K562 (cell line): Measurements from ENCODE around the gene MOB1B. TPM values are rescaled to one million over a fixed set of nuclear protein-coding genes. Genes with fewer than 3 reads are reported as not detected.
A peak's percentile ranks its signal among the peaks of the same experiment; 100 is the strongest.

Experiments
- ATAC-seq: fragments of 200-7000 bp; cut with Tn5 transposase; 3 replicates; pipeline ENCODE4 v1.9.1; 2020; ENCODE audit warnings: moderate library complexity
- BruUV-seq: library from RNA; stranded (reverse); fragments of 400-500 nt; replicated peaks from 2 replicates; lab custom pipeline; 2021; lab: Mats Ljungman, UMichigan
- CTCF ChIA-PET: fragments of 300-600 bp; formaldehyde crosslinking; extraction: SDS; loops from one replicate; lab custom pipeline; 2021; ENCODE audit warnings: low intra/inter-chr PET ratio; lab: Yijun Ruan, JAX
- POLR2A ChIA-PET: fragments of 300-600, 350-650 bp; sonication (Branson Sonifier 250); formaldehyde crosslinking; extraction: SDS; loops from one replicate; lab custom pipeline; 2021; ENCODE audit warnings: antibody characterized with exemption, inconsistent platforms; lab: Yijun Ruan, JAX
- DNase-seq, 4 experiments: peaks; one replicate each; pipeline versions ENCODE4 v3.0.0 to v3.0.0-alpha.2; 2011 to 2018; ENCODE audit warnings: low spot score in 3 of 4, mixed read lengths in 3 of 4; ENCODE audit errors: extremely low read depth in 1 of 4
- FAIRE-seq: peaks from 2 replicates; lab custom pipeline; 2011; peaks lifted over from hg19 to GRCh38; lab: Jason Lieb, UNC
- H2AFZ ChIP-seq: 2 replicates; pipeline ENCODE4 v1.6.0; 2011; ENCODE audit warnings: low read depth, low read length, control low read depth, inconsistent platforms
- H3K27ac ChIP-seq: fragments of 200-600 bp; 3 replicates; pipeline ENCODE4 v1.8.0; 2011; ENCODE audit warnings: low read depth, mild to moderate bottlenecking, control low read depth, inconsistent platforms, low read length, moderate library complexity, mixed read lengths; ENCODE audit errors: extremely low read depth
- H3K27me3 ChIP-seq, 2 experiments: fragments of 300-600 bp in 1 of 2; 2 replicates in 1 of 2; 3 replicates in 1 of 2; pipeline versions ENCODE4 v1.6.0 to v1.8.0; 2011; ENCODE audit warnings: inconsistent platforms in 2 of 2, low read length in 2 of 2, mild to moderate bottlenecking in 1 of 2, mixed read lengths in 1 of 2, moderate library complexity in 1 of 2; ENCODE audit not compliant: control insufficient read depth in 2 of 2, insufficient read depth in 2 of 2
- H3K36me3 ChIP-seq: fragments of 300-600 bp; 3 replicates; pipeline ENCODE4 v1.8.0; 2011; ENCODE audit warnings: mild to moderate bottlenecking, low read length, inconsistent platforms; ENCODE audit not compliant: control insufficient read depth, insufficient read depth
- H3K4me1 ChIP-seq, 2 experiments: fragments of 200-600 bp in 1 of 2; replicated peaks in 1 of 2; 2 replicates in 1 of 2; 3 replicates in 1 of 2; pipeline versions ENCODE4 v1.5.1 to v1.8.0; 2011; ENCODE audit warnings: inconsistent platforms in 2 of 2, low read length in 2 of 2, mild to moderate bottlenecking in 1 of 2, mixed read lengths in 1 of 2, moderate library complexity in 1 of 2; ENCODE audit not compliant: control insufficient read depth in 2 of 2, insufficient read depth in 2 of 2
- H3K4me2 ChIP-seq: 2 replicates; pipeline ENCODE4 v1.6.1; 2011; ENCODE audit warnings: low read length, control low read depth, inconsistent platforms, mixed read lengths; ENCODE audit not compliant: insufficient read depth
- H3K4me3 ChIP-seq: fragments of 200-600 bp; sonication (generic), shearing (Covaris generic); 2 replicates; pipeline ENCODE4 v1.5.1; 2016; ENCODE audit warnings: control low read depth, inconsistent platforms
- H3K79me2 ChIP-seq: fragments of 200-600 bp; 3 replicates; pipeline ENCODE4 v1.8.0; 2011; ENCODE audit warnings: low read length, inconsistent platforms; ENCODE audit not compliant: control insufficient read depth, insufficient read depth
- H3K9ac ChIP-seq, 2 experiments: 2 replicates each; pipeline versions ENCODE4 v1.6.0 to v1.6.1; 2011; ENCODE audit warnings: low read depth in 2 of 2, low read length in 2 of 2, control low read depth in 1 of 2, inconsistent platforms in 1 of 2, mild to moderate bottlenecking in 1 of 2, mixed read lengths in 1 of 2; ENCODE audit not compliant: insufficient read depth in 1 of 2
- H3K9me1 ChIP-seq: one replicate; pipeline ENCODE4 v1.6.0; 2011; ENCODE audit warnings: inconsistent platforms, mild to moderate bottlenecking, low read length, moderate library complexity; ENCODE audit not compliant: control insufficient read depth, insufficient read depth
- H3K9me3 ChIP-seq: replicated peaks from 2 replicates; pipeline ENCODE4 v1.5.1; 2011; ENCODE audit warnings: low read depth, low read length, inconsistent platforms; ENCODE audit not compliant: control insufficient read depth, insufficient read depth
- H4K20me1 ChIP-seq: replicated peaks from 2 replicates; pipeline ENCODE4 v1.6.1; 2011; ENCODE audit warnings: low read length, inconsistent platforms, mixed read lengths; ENCODE audit not compliant: control insufficient read depth, insufficient read depth
- C11orf30 ChIP-seq: fragments of 450-650 bp; IDR thresholded peaks from 2 replicates; pipeline ENCODE4 v1.6.1; 2016; ENCODE audit warnings: low read depth, mild to moderate bottlenecking
- NFXL1 ChIP-seq: fragments of 450-650 bp; formaldehyde crosslinking; IDR thresholded peaks from 2 replicates; pipeline ENCODE4 v1.4.0; 2021; ENCODE audit warnings: mild to moderate bottlenecking
- RBM14 ChIP-seq: fragments of 200-400 bp; formaldehyde crosslinking; IDR thresholded peaks from 2 replicates; pipeline ENCODE4 v1.6.1; 2018; ENCODE audit warnings: low read depth, mild to moderate bottlenecking, low read length, moderate library complexity, borderline replicate concordance; ENCODE audit not compliant: insufficient read depth
- RBM25 ChIP-seq: fragments of 200-400 bp; formaldehyde crosslinking; IDR thresholded peaks from 2 replicates; pipeline ENCODE4 v1.6.1; 2018; ENCODE audit warnings: low read length, low read depth, moderate library complexity; ENCODE audit not compliant: severe bottlenecking
- SRF ChIP-seq, 2 experiments: fragments of 250-450, 450-650 bp in 1 of 2; sonication (Bioruptor Pico) in 1 of 2; sonication (generic) in 1 of 2; formaldehyde crosslinking; IDR thresholded peaks; 2 replicates each; pipeline versions ENCODE4 v1.5.0 to v1.5.1; 2020 to 2022; ENCODE audit warnings: mild to moderate bottlenecking in 1 of 2, missing genetic modification reagents in 1 of 2
- XRCC4 ChIP-seq: IDR thresholded peaks from one replicate; pipeline ENCODE4 v1.6.1; 2011; ENCODE audit not compliant: insufficient read depth, insufficient read length; ENCODE audit errors: extremely low read depth
- ZNF586 ChIP-seq: fragments of 450-650 bp; formaldehyde crosslinking; conservative IDR thresholded peaks from 2 replicates; pipeline ENCODE4 v1.4.0; 2020; ENCODE audit warnings: mild to moderate bottlenecking, moderate library complexity
- whole genome bisulfite sequencing: fragments of 100-300 bp; shearing (Covaris generic); methylation state at CpG from one replicate; pipeline ENCODE4 v1.1.6; 2016; ENCODE audit warnings: low coverage, mixed read lengths; ENCODE audit not compliant: insufficient coverage; ENCODE audit errors: missing lambda C conversion rate; 5-methylcytosine and 5-hydroxymethylcytosine counted together
- in situ Hi-C: fragments of 300-500 bp; cut with MboI; formaldehyde crosslinking; loops from 4 replicates; pipeline ENCODE4 v1.15.0; 2018; ENCODE audit warnings: inconsistent platforms, mixed read lengths
- intact Hi-C: fragments of 100-400 bp; cut with micrococcal nuclease; formaldehyde crosslinking; loops from 2 replicates; pipeline ENCODE4 v1.14.2; 2022
- polyA plus RNA-seq, 8 experiments: library from polyadenylated mRNA; depleted of rRNA in 4 of 8; stranded (reverse) in 5 of 8; unstranded in 3 of 8; fragments of >200 nt; fragmentation: Nextera tagmentation in 2 of 8; fragmentation: Illumina TruSeq in 1 of 8; extraction: Ambion mirVana in 2 of 8; extraction: Trizol in 1 of 8; gene quantifications; 2 replicates each; pipeline versions ENCODE4 v1.2.1 to v1.2.3, GENCODE V29; 2011 to 2014; ENCODE audit warnings: inconsistent platforms in 1 of 8, missing spikeins in 1 of 8
- total RNA-seq, 7 experiments: library from RNA; depleted of rRNA in 6 of 7; stranded (reverse); fragments of >200 nt in 6 of 7; fragmentation: Illumina TruSeq in 2 of 7; extraction: Trizol in 2 of 7; gene quantifications; 2 replicates each; pipeline versions ENCODE4 v1.2.1 to v1.2.3, GENCODE V29; 2011 to 2021; ENCODE audit warnings: low replicate concordance in 1 of 7
- TF ChIP-seq, protein P1 (sequence below): fragments of 450-650 bp; conservative IDR thresholded peaks from 2 replicates; pipeline ENCODE4 v1.6.1; 2016; ENCODE audit warnings: missing genetic modification characterization, low read depth, mild to moderate bottlenecking, missing compliant biosample characterization, moderate library complexity
- TF ChIP-seq, protein P2 (sequence below): fragments of 450-650 bp; formaldehyde crosslinking; IDR thresholded peaks from 2 replicates; pipeline ENCODE4 v1.4.0; 2020; ENCODE audit warnings: mild to moderate bottlenecking
- TF ChIP-seq, protein P3 (sequence below): IDR thresholded peaks from 3 replicates; pipeline ENCODE4 v1.6.1; 2011; ENCODE audit warnings: borderline replicate concordance, mild to moderate bottlenecking, moderate library complexity; ENCODE audit not compliant: insufficient read length; ENCODE audit errors: extremely low read depth
- TF ChIP-seq, protein P4 (sequence below), 2 experiments: IDR thresholded peaks; 2 replicates each; pipeline ENCODE4 v1.6.1; 2012; ENCODE audit warnings: improper control_type of control experiment in 2 of 2, low read depth in 2 of 2, low read length in 2 of 2, borderline replicate concordance in 1 of 2

MOB1B gene
- total and polyA plus RNA-seq, 9 of the 15 experiments (the other 6 are each of a cell fraction or from before 2014, with no cell fraction given), result 8.4 to 37.8 (median 19.0) TPM

DNA sequence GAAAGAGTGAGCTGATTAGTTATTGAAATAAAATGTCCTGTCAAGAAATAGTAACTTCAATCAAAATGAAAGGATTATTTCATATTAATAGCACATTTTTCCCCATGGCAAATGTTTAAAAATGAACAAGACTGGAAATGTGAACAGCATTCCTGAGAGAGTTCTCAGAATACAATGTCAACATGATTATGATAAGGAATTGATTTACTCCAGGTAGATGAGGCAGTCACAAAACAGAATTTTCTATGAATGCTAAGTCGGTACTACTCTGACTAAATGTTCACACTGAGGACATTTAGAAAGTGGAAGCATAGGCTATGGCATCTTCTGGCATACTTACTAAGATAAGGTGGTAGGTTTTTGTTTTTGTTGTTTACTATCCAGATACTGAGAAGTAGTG lies 43.1 kb upstream of the MOB1B start (continued):
- TF ChIP-seq, protein P1, sequence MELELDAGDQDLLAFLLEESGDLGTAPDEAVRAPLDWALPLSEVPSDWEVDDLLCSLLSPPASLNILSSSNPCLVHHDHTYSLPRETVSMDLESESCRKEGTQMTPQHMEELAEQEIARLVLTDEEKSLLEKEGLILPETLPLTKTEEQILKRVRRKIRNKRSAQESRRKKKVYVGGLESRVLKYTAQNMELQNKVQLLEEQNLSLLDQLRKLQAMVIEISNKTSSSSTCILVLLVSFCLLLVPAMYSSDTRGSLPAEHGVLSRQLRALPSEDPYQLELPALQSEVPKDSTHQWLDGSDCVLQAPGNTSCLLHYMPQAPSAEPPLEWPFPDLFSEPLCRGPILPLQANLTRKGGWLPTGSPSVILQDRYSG (tag), result no peak
- TF ChIP-seq NFXL1 (CRISPR knock-in tag) (no peak), RBM25 (no peak)
- TF ChIP-seq, protein P2, sequence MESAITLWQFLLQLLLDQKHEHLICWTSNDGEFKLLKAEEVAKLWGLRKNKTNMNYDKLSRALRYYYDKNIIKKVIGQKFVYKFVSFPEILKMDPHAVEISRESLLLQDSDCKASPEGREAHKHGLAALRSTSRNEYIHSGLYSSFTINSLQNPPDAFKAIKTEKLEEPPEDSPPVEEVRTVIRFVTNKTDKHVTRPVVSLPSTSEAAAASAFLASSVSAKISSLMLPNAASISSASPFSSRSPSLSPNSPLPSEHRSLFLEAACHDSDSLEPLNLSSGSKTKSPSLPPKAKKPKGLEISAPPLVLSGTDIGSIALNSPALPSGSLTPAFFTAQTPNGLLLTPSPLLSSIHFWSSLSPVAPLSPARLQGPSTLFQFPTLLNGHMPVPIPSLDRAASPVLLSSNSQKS (CRISPR knock-in tag), result no peak

DNA sequence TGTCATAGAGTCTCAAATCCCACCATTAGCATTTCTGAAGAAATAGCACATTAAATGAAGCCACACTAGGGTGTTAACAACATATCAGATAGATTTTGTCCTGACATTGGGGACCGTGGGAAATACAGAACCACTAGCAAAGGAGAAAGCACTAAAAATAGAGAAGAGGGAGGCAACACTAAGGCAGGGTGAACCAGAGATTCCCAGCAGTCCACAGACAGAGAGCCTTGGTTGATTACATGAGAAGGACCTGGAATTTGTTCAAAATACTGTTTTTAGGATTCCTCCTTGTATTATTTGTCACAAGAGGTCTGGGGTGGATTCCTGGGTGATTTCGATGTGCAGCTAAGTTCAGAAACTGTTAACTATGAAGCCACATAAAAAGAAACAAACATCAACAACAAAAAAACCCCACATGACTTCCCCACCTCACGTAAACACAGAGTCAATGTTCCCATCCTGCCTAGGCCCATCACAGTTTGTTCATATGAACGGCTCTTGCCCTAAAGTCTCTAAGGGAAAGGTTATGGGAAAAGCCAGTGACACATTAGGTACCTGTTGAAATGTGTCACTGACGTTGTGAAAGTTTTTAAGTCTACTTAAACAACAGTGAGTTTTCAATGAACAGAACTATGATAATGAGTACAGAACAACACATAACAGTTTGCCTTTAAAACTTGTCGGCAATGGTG lies 38.9 kb upstream of the MOB1B start:
- WGBS, result 36% methylated on average over 6 of the region's 6 CpGs
- in situ Hi-C loops (no loop called here), intact Hi-C loops (no loop called here)
- Histone ChIP-seq H3K9ac (no peak overlapping the region), H2AFZ (peak overlapping the region; percentile 35), H3K27ac (no peak overlapping the region), H3K36me3 (no peaks in the 10 kb centered on the region), H3K9me3 (no peaks in the 10 kb centered on the region), H3K79me2 (no peaks in the 10 kb centered on the region), H3K9me1 (no peaks in the 10 kb centered on the region), H3K4me1 (no peaks in the 10 kb centered on the region), H4K20me1 (no peaks in the 10 kb centered on the region), H3K27me3 (no peaks in the 10 kb centered on the region), H3K4me2 (no peak overlapping the region), H3K4me3 (no peak overlapping the region)
- BruUV-seq, result no TSS peak
- FAIRE-seq (no peak), ATAC-seq (peak; percentile 62), DNase-seq (no peak)
- TF ChIP-seq ZNF586 (CRISPR knock-in tag), result no peak
- TF ChIP-seq, protein P3, sequence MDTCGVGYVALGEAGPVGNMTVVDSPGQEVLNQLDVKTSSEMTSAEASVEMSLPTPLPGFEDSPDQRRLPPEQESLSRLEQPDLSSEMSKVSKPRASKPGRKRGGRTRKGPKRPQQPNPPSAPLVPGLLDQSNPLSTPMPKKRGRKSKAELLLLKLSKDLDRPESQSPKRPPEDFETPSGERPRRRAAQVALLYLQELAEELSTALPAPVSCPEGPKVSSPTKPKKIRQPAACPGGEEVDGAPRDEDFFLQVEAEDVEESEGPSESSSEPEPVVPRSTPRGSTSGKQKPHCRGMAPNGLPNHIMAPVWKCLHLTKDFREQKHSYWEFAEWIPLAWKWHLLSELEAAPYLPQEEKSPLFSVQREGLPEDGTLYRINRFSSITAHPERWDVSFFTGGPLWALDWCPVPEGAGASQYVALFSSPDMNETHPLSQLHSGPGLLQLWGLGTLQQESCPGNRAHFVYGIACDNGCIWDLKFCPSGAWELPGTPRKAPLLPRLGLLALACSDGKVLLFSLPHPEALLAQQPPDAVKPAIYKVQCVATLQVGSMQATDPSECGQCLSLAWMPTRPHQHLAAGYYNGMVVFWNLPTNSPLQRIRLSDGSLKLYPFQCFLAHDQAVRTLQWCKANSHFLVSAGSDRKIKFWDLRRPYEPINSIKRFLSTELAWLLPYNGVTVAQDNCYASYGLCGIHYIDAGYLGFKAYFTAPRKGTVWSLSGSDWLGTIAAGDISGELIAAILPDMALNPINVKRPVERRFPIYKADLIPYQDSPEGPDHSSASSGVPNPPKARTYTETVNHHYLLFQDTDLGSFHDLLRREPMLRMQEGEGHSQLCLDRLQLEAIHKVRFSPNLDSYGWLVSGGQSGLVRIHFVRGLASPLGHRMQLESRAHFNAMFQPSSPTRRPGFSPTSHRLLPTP, result no peak
- TF ChIP-seq XRCC4, result no peak
- no peak for TF ChIP-seq SRF (CRISPR knock-in tag; IDR thresholded peaks at IDR 0.05)
- TF ChIP-seq, protein P4, sequence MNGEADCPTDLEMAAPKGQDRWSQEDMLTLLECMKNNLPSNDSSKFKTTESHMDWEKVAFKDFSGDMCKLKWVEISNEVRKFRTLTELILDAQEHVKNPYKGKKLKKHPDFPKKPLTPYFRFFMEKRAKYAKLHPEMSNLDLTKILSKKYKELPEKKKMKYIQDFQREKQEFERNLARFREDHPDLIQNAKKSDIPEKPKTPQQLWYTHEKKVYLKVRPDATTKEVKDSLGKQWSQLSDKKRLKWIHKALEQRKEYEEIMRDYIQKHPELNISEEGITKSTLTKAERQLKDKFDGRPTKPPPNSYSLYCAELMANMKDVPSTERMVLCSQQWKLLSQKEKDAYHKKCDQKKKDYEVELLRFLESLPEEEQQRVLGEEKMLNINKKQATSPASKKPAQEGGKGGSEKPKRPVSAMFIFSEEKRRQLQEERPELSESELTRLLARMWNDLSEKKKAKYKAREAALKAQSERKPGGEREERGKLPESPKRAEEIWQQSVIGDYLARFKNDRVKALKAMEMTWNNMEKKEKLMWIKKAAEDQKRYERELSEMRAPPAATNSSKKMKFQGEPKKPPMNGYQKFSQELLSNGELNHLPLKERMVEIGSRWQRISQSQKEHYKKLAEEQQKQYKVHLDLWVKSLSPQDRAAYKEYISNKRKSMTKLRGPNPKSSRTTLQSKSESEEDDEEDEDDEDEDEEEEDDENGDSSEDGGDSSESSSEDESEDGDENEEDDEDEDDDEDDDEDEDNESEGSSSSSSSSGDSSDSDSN (IDR thresholded peaks at IDR 0.05; ENCODE audit: borderline replicate concordance in 1 of 2, low read depth in 2 of 2, low read length in 2 of 2), result no peak
- TF ChIP-seq RBM14, result no peak
- no peak for TF ChIP-seq C11orf30
- POLR2A ChIA-PET, result no interaction called here
- CTCF ChIA-PET, result no interaction called here
